DMS153 treated with DMSO at 0.1 percent for 48 hours (cell line): ENCODE data around the gene DHRS4L2.
"Not testable (repeated sequence)": the region's sequence is repeated elsewhere in the genome, so short reads cannot be mapped to it uniquely, and the experiment has no call there.

ENCODE experiments used
- DNase-seq: peaks from one replicate; lab custom pipeline; 2025; ENCODE audit not compliant: unreplicated experiment; lab: John Stamatoyannopoulos, UW

DHRS4L2 gene

DNA sequence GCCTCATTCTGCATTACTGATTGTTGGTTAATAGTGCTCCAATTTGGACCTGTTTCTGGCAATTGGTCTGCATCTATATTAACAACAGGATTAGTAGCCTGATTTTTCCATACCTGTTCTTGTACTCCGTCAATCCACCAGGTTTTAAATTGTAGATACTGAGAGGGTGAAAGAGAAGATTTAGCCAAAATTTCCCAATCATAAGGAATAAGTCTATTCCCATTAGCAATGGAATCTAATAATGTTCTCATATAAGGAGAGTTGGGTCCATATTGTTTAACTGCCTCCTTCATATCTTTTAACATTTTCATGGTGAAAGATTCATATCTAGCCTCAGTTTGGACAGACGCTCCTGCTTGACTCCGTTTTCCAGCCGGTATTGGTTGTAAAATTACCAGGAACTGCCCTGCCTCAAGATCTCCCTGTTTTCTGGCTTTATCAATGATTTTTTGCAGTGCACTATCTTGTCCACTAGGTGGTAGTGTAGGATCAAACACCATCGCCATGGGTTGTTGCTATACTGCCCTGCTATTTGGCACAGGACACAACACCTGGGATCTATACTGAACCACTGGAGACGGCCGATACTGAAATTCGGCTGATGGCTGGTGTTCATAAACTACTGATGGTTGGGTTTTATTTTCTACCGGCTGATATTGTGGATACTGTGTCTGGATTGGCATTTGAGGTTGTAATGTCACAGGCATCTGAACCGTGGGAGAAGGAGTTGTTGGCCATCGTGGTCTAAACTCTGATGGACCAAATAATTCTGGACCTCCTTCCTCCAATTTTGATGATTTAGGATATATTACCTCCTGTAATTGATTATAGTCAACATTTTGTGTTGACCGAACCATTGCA, 25.2 kb downstream of the DHRS4L2 start:
- DNase-seq: peak; percentile 46

DNA sequence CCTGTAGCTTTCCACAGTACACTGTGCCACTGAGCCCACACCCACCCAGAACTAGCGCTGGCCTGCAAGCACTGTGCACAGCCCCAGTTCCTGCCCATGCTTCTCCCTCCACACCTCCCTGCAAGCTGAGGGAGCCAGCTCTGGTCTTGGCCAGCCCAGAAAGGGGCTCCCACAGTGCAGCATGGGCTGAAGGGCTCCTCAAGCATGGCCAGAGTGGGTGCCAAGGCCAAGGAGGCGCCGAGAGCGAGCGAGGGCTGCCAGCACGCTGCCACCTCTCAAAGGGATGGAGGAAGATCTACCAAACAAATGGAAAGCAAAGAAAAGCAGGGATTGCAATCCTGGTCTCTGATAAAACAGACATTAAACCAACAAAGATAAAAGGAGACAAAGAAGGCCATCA, 27.0 kb downstream of the DHRS4L2 start:
- not testable (repeated sequence) for DNase-seq

DNA sequence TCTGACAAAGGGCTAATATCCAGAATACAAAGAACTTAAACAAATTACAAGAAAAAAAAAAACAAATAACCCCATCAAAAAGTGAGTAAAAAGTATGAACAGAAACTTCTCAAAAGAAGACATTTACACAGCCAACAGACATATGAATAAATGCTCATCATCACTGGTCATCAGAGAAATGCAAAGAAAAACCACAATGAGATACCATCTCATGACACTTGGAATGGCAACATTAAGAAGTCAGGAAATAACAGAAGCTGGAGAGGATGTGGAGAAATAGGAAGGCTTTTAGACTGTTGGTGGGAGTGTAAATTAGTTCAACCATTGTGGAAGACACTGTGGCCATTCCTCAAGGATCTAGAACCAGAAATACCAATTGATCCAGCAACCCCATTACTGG, 30.2 kb downstream of the DHRS4L2 start:
- DNase-seq: not testable (repeated sequence)

DNA sequence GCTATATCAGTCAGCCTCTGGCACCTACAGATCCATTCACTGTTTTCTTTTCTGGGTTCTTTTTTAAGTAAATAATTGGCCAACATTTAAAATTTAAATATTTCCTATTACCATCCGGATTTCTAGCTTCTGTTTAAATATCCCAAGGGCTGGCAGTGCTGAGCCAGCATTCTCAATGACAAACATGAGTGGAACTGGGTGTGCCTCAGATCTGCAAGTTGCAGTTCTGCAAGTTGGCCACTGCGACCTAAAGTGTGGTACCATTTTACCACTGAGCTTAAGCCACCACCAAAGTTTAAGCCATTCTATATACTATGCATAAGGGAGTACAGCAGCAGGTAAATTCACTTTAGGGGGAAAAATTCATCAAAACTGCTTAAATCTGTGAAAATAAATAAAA, 31.2 kb downstream of the DHRS4L2 start:
- not testable (repeated sequence) for DNase-seq

DNA sequence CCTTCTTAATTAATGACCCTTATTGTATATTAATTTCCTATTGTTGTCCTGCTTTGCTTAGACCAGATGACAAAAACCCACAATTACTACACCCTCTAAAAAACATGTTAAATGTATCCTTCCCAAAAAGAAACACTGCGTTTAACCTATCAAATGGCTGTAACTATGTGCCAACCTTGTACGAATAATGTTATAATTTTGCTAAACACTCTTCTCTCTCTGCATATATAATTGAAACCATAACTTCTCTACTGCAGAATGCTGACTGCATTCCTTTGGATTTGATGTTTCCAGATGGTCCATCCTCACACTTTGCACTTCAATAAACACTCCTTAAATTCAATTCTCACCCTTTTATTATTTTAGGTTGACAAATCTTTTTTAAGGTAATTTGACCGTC, 31.8 kb downstream of the DHRS4L2 start:
- DNase-seq: not testable (repeated sequence)

DNA sequence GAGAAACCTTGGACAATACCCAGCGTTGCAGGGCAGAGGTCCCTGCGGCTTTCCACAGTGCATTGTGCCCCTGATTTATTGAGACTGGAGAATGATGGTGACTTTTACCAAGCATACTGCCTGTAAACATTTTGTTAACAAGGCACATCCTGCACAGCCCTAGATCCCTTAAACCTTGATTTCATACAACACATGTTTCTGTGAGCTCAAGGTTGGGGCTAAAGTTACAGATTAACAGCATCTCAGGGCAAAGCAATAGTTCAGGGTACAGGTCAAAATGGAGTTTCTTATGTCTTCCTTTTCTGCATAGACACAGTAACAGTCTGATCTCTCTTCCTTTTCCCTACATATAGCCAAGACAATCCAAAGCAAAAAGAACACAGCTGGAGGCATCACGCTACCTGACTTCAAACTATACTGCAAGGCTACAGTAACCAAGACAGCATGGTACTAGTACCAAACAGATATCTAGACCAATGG, 36.2 kb downstream of the DHRS4L2 start:
- DNase-seq: not testable (repeated sequence)

DNA sequence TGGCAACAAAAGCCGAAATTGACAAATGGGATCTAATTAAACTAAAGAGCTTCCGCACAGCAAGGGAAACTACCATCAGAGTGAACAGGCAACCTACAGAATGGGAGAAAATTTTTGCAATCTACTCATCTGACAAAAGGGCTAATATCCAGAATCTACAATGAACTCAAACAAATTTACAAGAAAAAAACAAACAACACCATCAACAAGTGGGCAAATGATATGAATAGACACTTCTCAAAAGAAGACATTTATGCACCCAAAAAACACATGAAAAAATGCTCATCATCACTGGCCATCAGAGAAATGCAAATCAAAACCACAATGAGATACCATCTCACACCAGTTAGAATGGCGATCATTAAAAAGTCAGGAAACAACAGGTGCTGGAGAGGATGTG, 41.0 kb downstream of the DHRS4L2 start:
- DNase-seq: not testable (repeated sequence)

DNA sequence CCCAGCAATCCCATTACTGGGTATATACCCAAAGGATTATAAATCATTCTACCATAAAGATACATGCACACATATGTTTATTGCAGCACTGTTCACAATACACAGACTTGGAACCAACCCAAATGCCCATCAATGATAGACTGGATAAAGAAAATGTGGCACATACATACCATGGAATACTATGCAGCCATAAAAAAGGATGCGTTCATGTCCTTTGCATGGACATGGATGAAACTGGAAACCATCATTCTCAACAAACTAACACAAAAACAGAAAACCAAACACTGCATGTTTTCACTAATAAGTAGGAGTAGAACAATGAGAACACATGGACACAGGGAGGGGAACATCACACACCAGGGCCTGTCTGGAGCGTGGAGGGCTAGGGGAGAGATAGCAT, 42.6 kb downstream of the DHRS4L2 start:
- DNase-seq: not testable (repeated sequence)

DNA sequence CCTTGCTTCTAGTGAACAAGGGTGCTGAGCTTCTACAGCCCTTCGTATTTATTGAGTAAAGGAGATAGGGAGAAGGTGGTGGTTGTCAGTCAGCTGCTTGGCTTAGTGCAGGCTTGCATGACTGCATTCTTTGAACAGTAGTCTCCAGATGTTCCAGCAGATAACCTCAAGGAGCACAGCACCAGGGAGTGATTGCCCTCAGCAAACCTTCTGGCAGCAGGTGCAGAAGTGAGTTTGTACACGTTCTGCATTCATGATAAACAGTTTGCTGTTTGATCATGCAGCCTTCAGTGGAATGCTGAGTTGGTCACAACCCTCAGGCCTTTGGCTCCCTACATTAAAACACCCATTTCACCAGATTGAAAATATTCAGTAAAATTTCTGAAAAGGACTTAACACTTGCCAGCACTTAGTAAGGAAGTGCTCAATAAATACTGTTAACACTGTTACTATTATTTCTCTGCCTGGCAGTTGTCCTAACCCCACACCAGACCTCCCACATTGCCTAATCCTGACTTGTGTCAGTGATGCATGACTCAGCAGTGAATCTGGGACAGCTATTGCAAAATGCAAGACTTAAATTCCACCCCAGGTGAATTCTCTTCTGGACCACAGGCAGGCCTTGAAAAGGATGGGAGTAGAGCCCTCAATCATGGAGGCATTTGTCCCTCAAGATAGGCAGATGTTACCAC, 44.1 kb downstream of the DHRS4L2 start:
- no peak for DNase-seq

DNA sequence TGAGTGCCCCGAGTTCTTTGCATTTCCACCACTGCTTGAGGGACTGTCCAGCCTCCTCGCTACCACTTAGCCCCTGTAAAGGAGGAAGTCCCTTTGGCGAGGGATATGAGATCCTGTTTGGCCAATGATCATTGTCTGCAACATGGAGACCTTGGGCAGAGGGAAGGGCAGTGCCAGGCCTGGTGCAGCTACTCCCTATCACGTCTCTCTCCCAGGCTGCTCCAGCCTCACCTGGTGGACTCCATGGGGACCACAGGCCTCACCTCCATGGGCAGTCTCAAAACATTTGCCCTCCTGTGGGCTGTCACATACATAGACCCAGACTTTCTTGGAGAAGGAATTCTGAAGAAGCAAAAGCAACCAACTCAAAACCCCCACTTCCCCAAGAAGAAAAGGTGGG, 47.0 kb downstream of the DHRS4L2 start:
- not testable (repeated sequence) for DNase-seq

DNA sequence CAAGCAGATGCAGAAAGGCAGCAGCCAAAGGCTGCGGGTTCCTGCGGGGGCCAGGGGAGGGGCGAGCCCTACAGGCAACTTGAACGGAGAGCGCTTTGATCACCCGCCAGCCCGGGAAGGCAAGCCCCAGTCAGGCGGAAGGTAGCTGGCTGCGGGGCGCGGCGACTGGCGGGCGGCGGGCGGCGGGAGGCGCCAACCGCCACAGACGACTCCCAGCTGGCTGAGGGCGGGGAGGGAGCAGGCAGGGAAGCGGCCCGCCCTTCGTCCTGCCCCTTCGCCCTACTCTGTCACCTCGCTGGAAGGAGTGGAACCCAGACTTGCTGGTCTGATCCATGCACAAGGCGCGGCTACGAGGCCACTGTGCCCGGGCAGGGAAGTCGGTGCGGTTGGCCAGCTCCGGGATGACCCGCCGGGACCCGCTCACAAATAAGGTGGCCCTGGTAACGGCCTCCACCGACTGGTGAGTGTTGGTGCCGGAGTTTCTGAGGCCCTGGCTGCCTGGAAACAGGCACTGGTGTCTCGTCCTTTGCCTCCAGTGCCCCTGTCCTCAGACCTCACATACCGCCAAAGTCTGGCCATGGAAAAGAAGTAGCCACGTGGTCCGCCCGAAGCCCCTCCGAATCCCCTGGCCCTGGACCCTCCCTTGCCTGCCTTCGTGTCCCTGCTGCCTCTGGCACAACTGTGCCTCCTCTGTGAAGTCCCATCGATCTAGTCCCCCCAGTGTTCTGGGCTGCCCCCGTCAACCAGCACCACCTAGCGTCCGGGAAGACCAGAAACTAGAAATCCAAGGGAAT, 47.6 kb downstream of the DHRS4L2 start:
- DNase-seq: peak; percentile 71

DNA sequence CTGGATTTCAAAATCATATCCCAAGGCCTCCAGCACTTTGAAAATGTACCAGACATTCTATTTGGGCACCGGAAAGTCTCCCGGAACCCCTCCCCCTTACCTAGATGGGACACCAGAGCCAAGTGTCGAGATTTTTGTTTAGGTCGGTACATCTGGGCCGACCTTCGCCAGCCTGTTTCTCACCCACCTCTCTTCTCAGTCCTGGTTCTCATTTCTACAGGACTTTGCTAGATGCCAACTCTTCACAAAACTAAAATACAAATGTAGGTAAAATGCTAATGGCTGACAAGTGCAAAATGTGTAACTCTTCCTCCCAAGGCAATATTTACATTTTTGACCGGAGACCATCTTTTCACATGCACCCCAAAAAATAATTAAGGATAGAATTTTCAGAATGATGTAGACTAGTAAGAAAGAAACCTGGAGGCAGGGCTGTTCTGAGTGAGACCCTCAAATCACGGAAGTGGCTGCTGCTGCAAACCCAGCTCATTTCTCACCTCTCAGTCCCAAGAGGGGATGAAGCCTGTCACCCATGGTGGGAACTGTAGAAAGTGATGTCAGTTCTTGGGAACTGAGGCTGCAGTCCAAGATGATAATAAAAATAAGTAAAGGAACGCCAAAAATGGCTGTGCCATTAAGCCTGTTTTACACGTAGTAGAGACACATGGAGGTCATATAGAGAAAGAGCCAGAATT, 48.4 kb downstream of the DHRS4L2 start:
- not testable (repeated sequence) for DNase-seq

DNA sequence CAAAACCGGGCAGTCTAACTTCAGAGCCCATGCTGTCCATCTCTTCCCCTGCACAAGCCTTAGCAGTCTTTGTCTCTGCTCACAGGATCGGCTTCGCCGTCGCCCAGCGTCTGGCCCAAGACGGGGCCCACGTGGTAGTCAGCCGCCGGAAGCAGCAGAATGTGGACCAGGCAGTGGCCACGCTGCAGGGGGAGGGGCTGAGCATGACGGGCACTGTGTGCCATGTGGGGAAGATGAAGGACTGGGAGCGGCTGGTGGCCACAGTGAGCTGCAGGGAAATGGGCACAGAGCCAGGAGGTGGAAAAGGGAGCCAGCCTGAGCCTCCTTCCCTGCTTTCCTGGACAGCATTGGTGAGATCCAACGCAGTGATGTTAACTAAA, 48.9 kb downstream of the DHRS4L2 start:
- peak; percentile 65 for DNase-seq

DNA sequence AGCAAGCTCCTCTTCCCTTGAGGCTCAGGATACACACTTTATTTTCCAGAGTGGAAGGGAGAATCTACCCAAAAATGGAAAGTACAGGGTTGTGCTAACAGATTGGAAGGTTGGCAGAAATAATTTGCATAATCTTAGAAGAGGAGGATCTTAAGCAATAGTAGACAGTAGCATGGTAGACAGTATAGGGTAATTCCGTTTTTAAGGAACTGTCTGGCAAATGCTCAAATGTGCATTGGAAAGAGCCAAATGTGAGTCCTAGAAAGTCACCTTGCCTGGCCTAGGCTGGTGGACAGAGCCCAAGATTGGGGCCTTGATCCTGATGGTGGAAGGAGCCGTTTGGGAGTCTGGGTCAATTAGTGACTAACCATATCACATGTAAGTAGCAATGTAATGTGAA, 50.0 kb downstream of the DHRS4L2 start:
- DNase-seq: no peak

DNA sequence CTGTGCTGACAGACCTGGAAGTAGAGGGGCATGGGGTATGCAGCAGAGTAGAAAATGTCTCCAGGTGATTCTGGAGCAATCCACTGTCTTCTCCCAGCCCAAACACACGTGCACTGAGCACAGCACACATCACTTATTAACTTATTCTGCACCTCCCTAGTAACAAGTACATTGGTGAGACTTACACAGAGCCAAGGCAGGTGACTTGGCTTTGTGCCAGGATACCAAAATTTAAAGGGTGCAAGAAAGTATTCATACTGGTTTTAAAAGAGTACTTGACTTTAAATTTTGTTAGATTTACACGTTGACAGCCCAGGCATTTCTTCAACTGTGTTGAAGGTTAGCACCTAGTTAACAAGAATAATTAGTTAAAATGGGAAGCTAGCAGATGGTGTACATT, 52.0 kb downstream of the DHRS4L2 start:
- DNase-seq: no peak

DNA sequence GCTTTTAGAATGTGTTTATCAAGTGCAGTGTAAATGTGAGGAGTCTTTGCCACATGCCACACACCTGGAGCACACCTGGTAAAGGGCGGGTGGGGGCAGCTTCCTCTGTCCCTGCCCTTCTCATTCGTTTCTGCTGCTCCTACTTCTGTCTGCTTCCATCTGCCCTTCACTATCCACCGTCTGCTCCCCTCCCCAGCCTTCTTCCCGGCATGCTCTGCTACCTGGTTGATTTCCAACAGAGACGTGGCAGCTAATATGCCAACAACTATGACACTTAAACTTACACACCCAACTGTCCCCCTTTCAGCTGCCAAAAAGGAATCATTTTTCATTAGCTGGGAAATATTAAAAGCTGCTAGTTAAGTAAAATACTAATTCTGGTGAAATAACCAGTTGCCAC, 54.0 kb downstream of the DHRS4L2 start:
- DNase-seq: no peak

DNA sequence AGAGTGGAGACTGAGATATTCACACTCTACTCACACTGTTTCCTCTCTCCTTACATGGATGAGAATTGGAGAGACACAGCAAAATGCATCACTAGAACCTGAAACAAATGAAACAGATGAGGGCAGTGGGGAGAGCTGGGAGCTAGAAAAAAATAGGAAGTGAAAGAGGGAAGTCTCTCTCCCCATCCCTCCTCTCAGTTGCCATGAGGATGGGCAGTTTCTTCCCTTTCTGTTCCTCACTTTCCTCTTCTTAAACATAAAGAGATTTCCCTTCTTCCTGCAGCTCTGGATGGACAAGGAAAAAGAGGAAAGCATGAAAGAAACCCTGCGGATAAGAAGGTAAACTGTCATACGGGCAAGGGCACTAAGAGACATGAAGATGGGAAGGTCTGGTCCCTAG, 60.3 kb downstream of the DHRS4L2 start:
- DNase-seq: not testable (repeated sequence)

DNA sequence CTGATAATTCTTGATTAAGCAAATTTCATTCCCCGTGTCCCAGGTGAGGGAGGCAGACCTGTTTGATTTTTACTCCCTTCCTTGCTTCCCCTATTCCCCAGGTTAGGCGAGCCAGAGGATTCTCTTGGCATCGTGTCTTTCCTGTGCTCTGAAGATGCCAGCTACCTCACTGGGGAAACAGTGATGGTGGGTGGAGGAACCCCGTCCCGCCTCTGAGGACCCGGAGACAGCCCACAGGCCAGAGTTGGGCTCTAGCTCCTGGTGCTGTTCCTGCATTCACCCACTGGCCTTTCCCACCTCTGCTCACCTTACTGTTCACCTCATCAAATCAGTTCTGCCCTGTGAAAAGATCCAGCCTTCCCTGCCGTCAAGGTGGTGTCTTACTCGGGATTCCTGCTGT, 62.0 kb downstream of the DHRS4L2 start:
- DNase-seq: not testable (repeated sequence)

DNA sequence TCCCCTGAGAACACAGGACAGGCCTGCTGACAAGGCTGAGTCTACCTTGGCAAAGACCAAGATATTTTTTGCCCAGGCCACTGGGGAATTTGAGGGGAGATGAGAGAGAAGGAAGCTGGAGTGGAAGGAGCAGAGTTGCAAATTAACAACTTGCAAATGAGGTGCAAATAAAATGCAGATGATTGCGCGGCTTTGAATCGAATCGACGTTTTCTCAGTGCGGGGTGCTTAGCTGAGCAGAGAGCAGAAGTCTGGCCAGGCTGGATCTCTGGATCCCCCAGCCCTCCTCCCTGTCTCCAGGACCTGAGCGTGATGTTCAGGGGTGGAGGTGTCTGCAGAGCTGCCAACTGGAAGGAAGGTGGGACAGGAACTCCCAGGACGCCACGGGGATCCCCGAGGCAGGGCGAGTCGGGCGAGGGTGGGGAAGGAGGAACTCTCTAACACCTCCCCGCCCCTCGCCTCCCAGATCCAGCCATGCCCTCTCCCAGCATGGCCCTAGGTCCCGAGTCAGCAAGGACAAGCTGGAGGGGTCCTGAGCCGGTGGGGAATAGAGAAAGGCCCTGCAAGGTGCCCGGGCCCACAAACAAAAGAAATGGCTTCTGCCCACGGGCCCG, 62.6 kb downstream of the DHRS4L2 start:
- DNase-seq: peak; percentile 69
